Activated CD8-positive, alpha-beta T cell treated with anti-CD3 and anti-CD28 coated beads for 36 hours (primary cell): ENCODE results near the gene SCLY. TPM values are rescaled to one million over a fixed set of nuclear protein-coding genes. Genes with fewer than 3 reads are reported as not detected.
A peak's percentile ranks its signal among the peaks of the same experiment; 100 is the strongest.
"Not testable (repeated sequence)": the region's sequence is repeated elsewhere in the genome, so short reads cannot be mapped to it uniquely, and the experiment has no call there.

ENCODE experiments used
- ATAC-seq: fragments of 200-7000 bp; cut with Tn5 transposase; one replicate; pipeline ENCODE4 v1.10.0; 2021; ENCODE audit warnings: mild to moderate bottlenecking, moderate library complexity
- CTCF ChIA-PET: fragments of 350-600 bp; sonication (Branson Sonifier 250); formaldehyde crosslinking; loops from one replicate; lab custom pipeline; 2021; ENCODE audit warnings: antibody characterized with exemption; lab: Charles Lee
- POLR2A ChIA-PET: fragments of 350-600 bp; sonication (Branson Sonifier 250); formaldehyde crosslinking; loops from one replicate; lab custom pipeline; 2021; ENCODE audit warnings: antibody characterized with exemption; lab: Charles Lee
- DNase-seq: peaks from one replicate; pipeline ENCODE4 v3.0.0-alpha.2; 2020
- H3K27ac Mint-ChIP-seq: one replicate; pipeline ENCODE4 v1.8.0; 2021; ENCODE audit warnings: mild to moderate bottlenecking, mixed read lengths
- H3K27me3 Mint-ChIP-seq: one replicate; pipeline ENCODE4 v1.8.0; 2021; ENCODE audit warnings: mixed read lengths
- H3K36me3 Mint-ChIP-seq: one replicate; pipeline ENCODE4 v1.8.0; 2021; ENCODE audit warnings: low read depth, mixed read lengths
- H3K4me1 Mint-ChIP-seq: one replicate; pipeline ENCODE4 v1.8.0; 2021; ENCODE audit warnings: low read depth, mixed read lengths
- H3K4me3 Mint-ChIP-seq: one replicate; pipeline ENCODE4 v1.8.0; 2021; ENCODE audit warnings: mild to moderate bottlenecking, moderate library complexity, mixed read lengths
- H3K9me3 Mint-ChIP-seq: one replicate; pipeline ENCODE4 v1.8.0; 2021; ENCODE audit warnings: mixed read lengths
- CTCF ChIP-seq: fragments of 200-600 bp; IDR thresholded peaks from one replicate; pipeline ENCODE4 v1.8.0; 2022; ENCODE audit warnings: antibody characterized with exemption, mild to moderate bottlenecking
- intact Hi-C: fragments of 100-400 bp; cut with micrococcal nuclease; formaldehyde crosslinking; loops from one replicate; pipeline ENCODE4 v1.10.0; 2022
- total RNA-seq, 2 experiments: library from RNA; stranded (reverse); gene quantifications; one replicate each; pipeline ENCODE4 v1.2.3, GENCODE V29; 2021

Gene SCLY
- total RNA-seq, 2 experiments from 2014 or later = 77.9 to 93.2 TPM

GRCh38 chr2:238064376-238064775, 3.6 kb downstream of the SCLY start:
- peak overlapping the region; percentile 81 for H3K4me3 Mint-ChIP-seq
- POLR2A ChIA-PET = no interaction called here

GRCh38 chr2:238065071-238065846, 4.5 kb downstream of the SCLY start:
- CTCF ChIA-PET = interaction anchor here (1.3 to 1.4 kb wide), 2 partner anchors 198 to 213 kb away, joined by 3 read pairs; no protein-coding TSS in a partner anchor

More at GRCh38 chr2:238064376-238064775, 3.6 kb downstream of the SCLY start:
- Mint-ChIP-seq H3K27ac (peak overlapping the region; percentile 21), H3K4me1 (peaks cover 69% of the 10 kb centered on the region), H3K27me3 (no peaks in the 10 kb centered on the region), H3K36me3 (peaks cover 75% of the 10 kb centered on the region), H3K9me3 (peaks cover 19% of the 10 kb centered on the region)
- DNase-seq = peak; percentile 32
- no peak for TF ChIP-seq CTCF
- no peak for ATAC-seq
- intact Hi-C loops = no loop called here
- CTCF ChIA-PET = interaction anchor here (1.3 to 1.4 kb wide), 2 partner anchors 94 to 199 kb away, joined by 3 read pairs; no protein-coding TSS in a partner anchor

GRCh38 chr2:238066218-238066617, 5.4 kb downstream of the SCLY start:
- peaks cover 73% of the 10 kb centered on the region for H3K4me1 Mint-ChIP-seq
- H3K27ac Mint-ChIP-seq = peak overlapping the region; percentile 89
- CTCF ChIA-PET = interaction anchor here (1.3 to 1.9 kb wide), 2 partner anchors 98 to 214 kb away, joined by 3 to 5 read pairs; no protein-coding TSS in a partner anchor

More at GRCh38 chr2:238065071-238065846, 4.5 kb downstream of the SCLY start:
- H3K4me1 Mint-ChIP-seq = peaks cover 71% of the 10 kb centered on the region
- peak overlapping the region; percentile 28 for H3K27ac Mint-ChIP-seq
- no peak for ATAC-seq
- DNase-seq = no peak
- H3K9me3 Mint-ChIP-seq = peaks cover 19% of the 10 kb centered on the region
- H3K36me3 Mint-ChIP-seq = peaks cover 77% of the 10 kb centered on the region
- intact Hi-C loops = no loop called here
- H3K4me3 Mint-ChIP-seq = no peak overlapping the region
- TF ChIP-seq CTCF = no peak
- H3K27me3 Mint-ChIP-seq = no peaks in the 10 kb centered on the region
- POLR2A ChIA-PET = no interaction called here

GRCh38 chr2:238066718-238067117, 5.9 kb downstream of the SCLY start:
- ChIA-PET POLR2A (interaction anchor here (0.9 kb wide), 1 partner anchor 64 kb away, joined by 5 read pairs; no protein-coding TSS in a partner anchor), CTCF (interaction anchor here (1.0 to 1.9 kb wide), 3 partner anchors 98 to 214 kb away, joined by 3 to 5 read pairs (median 3); no protein-coding TSS in a partner anchor)
- H3K27me3 Mint-ChIP-seq, intact Hi-C loops: not testable (repeated sequence)
- Mint-ChIP-seq H3K4me1 (peaks cover 73% of the 10 kb centered on the region), H3K9me3 (peaks cover 19% of the 10 kb centered on the region), H3K4me3 (peak overlapping the region; percentile 6), H3K27ac (peak overlapping the region; percentile 89), H3K36me3 (peaks cover 81% of the 10 kb centered on the region)
- peak; percentile 63 for ATAC-seq
- DNase-seq = peak; percentile 81

More at GRCh38 chr2:238066218-238066617, 5.4 kb downstream of the SCLY start:
- ATAC-seq (peak; percentile 14), DNase-seq (no peak)
- peak overlapping the region; percentile 6 for H3K4me3 Mint-ChIP-seq
- TF ChIP-seq CTCF = no peak
- H3K9me3 Mint-ChIP-seq = peaks cover 19% of the 10 kb centered on the region
- no peaks in the 10 kb centered on the region for H3K27me3 Mint-ChIP-seq
- intact Hi-C loops = no loop called here
- POLR2A ChIA-PET = interaction anchor here (0.9 kb wide), 1 partner anchor 63 kb away, joined by 5 read pairs; no protein-coding TSS in a partner anchor
- H3K36me3 Mint-ChIP-seq = peaks cover 83% of the 10 kb centered on the region

- POLR2A ChIA-PET = interaction anchor here (0.9 kb wide), 1 partner anchor 10 kb away, joined by 5 read pairs; no protein-coding TSS in a partner anchor
These were observed 7.1 kb downstream of the SCLY start for GRCh38 chr2:238067939-238068338.

More at GRCh38 chr2:238067939-238068338, 7.1 kb downstream of the SCLY start:
- DNase-seq (no peak), ATAC-seq (no peak)
- TF ChIP-seq CTCF = no peak
- H3K4me1 Mint-ChIP-seq = peaks cover 73% of the 10 kb centered on the region
- intact Hi-C loops = loop anchor here (2.0 kb wide), 1 partner anchor 71 kb away; no protein-coding TSS in a partner anchor
- H3K27ac Mint-ChIP-seq = peak overlapping the region; percentile 89
- no peak overlapping the region for H3K4me3 Mint-ChIP-seq
- H3K27me3 Mint-ChIP-seq = no peaks in the 10 kb centered on the region
- CTCF ChIA-PET = interaction anchor here (1.9 kb wide), 1 partner anchor 100 kb away, joined by 5 read pairs; no protein-coding TSS in a partner anchor
- H3K9me3 Mint-ChIP-seq = peaks cover 28% of the 10 kb centered on the region
- H3K36me3 Mint-ChIP-seq = peaks cover 86% of the 10 kb centered on the region
